Measurements from ENCODE around the gene CLDN9. TPM values are rescaled to one million over a fixed set of nuclear protein-coding genes. Genes with fewer than 3 reads are reported as not detected.

CLDN9 gene, protein sequence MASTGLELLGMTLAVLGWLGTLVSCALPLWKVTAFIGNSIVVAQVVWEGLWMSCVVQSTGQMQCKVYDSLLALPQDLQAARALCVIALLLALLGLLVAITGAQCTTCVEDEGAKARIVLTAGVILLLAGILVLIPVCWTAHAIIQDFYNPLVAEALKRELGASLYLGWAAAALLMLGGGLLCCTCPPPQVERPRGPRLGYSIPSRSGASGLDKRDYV
- not detected for total RNA-seq
- polyA plus RNA-seq (2013, experiment 1 of 2), result 0.05 TPM
- polyA plus RNA-seq (2013, experiment 2 of 2), result 0.10 TPM
- total RNA-seq, result 0 to 0.34 (median 0) reads per million in 172 experiments

DNA sequence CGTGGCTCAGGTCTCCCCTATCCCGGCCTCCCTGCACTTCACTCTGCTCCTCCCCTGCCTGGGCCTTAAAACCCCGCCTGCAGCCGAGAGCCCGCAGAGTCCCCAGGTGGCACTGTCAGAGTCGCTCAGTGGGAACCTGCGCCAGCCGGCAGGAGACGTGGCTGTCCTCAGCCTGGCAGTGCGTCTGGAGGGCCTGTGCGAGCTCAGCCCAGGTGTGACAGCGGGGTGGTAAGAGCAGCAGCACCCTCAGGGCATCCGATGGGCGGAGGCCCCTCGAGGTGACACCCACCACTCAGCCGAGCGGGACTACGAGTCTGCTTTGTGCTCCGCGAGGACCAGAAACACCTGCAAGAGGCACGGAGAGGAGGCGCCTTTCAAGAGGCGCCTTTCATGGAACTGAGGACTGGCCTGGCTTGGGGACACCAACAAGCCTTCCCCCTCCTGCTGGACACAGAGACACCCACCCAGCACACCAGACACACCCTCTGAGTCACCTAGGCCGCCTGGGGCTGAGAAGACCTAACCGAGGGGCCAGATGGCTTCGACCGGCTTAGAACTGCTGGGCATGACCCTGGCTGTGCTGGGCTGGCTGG is at the start of gene CLDN9:
CLDN9 (plus strand) TSS at position 96 of the 593 bp plus-strand sequence; CDS start at position 536, 440 bp downstream.
- TF ChIP-seq, protein P1, sequence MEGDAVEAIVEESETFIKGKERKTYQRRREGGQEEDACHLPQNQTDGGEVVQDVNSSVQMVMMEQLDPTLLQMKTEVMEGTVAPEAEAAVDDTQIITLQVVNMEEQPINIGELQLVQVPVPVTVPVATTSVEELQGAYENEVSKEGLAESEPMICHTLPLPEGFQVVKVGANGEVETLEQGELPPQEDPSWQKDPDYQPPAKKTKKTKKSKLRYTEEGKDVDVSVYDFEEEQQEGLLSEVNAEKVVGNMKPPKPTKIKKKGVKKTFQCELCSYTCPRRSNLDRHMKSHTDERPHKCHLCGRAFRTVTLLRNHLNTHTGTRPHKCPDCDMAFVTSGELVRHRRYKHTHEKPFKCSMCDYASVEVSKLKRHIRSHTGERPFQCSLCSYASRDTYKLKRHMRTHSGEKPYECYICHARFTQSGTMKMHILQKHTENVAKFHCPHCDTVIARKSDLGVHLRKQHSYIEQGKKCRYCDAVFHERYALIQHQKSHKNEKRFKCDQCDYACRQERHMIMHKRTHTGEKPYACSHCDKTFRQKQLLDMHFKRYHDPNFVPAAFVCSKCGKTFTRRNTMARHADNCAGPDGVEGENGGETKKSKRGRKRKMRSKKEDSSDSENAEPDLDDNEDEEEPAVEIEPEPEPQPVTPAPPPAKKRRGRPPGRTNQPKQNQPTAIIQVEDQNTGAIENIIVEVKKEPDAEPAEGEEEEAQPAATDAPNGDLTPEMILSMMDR (IDR thresholded peaks at IDR 0.05), result no peak
- Histone ChIP-seq H3K9me3 (ENCODE audit: control insufficient read depth in 1 of 2, insufficient read depth in 1 of 2, low read length in 2 of 2) (peaks cover 0 to 10% of the 10 kb centered on the region in 2 experiments), H3K36me3 (ENCODE audit: insufficient read depth, low read length) (no peaks in the 10 kb centered on the region), H3K27ac (ENCODE audit: low read depth in 1 of 2, low read length in 2 of 2) (no peak within 1 kb of the TSS), H3K4me3 (ENCODE audit: low read length) (no peak within 1 kb of the TSS), H3K27me3 (ENCODE audit: control insufficient read depth in 1 of 2, insufficient read depth in 2 of 2, low read length in 2 of 2) (peaks cover 10 to 11% of the 10 kb centered on the region in 2 experiments), H3K4me1 (ENCODE audit: insufficient read depth, low read length) (peaks cover 35% of the 10 kb centered on the region)
- ATAC-seq (ENCODE audit: poor library complexity) (peak; percentile 68), DNase-seq (peak in 2 of 14 experiments; percentile 15 to 25)
- ChIA-PET CTCF (no interaction called here), POLR2A (no interaction called here)
- no peaks in the 10 kb centered on the region for H3K9me3 Mint-ChIP-seq
- peaks cover 22% of the 10 kb centered on the region for H3K27me3 Mint-ChIP-seq
- H3K4me1 Mint-ChIP-seq (ENCODE audit: low read depth), result peaks cover 10% of the 10 kb centered on the region
- intact Hi-C loops (cut with DNase I, micrococcal nuclease), result no loop called here
- H3K4me3 Mint-ChIP-seq, result no peak within 1 kb of the TSS
- H3K27ac Mint-ChIP-seq, result no peak within 1 kb of the TSS
- no peaks in the 10 kb centered on the region for H3K36me3 Mint-ChIP-seq (ENCODE audit: low read depth)

GRCh38 chr16:2963074-2963722 is 49.5 kb upstream of the CLDN9 start:
- Mint-ChIP-seq H3K4me3 (peak overlapping the region; percentile 70), H3K9me3 (no peaks in the 10 kb centered on the region), H3K36me3 (ENCODE audit: low read depth) (no peaks in the 10 kb centered on the region), H3K4me1 (ENCODE audit: low read depth) (peaks cover 20% of the 10 kb centered on the region), H3K27me3 (peaks cover 34% of the 10 kb centered on the region), H3K27ac (no peak overlapping the region)
- intact Hi-C loops (cut with DNase I, micrococcal nuclease), result no loop called here
- ATAC-seq (ENCODE audit: poor library complexity) (no peak), DNase-seq (peak in 3 of 14 experiments; percentile 36 to 81 (median 76))
- peak overlapping the region; percentile 38 for H3K4me3 ChIP-seq (ENCODE audit: low read length)
- H3K4me1 ChIP-seq (ENCODE audit: insufficient read depth, low read length), result peaks cover 67% of the 10 kb centered on the region
- no peaks in the 10 kb centered on the region for H3K36me3 ChIP-seq (ENCODE audit: insufficient read depth, low read length)
- no peak overlapping the region for H3K27ac ChIP-seq (ENCODE audit: low read depth in 1 of 2, low read length in 2 of 2)
- H3K9me3 ChIP-seq (ENCODE audit: control insufficient read depth in 1 of 2, insufficient read depth in 1 of 2, low read length in 2 of 2), result peaks cover 0 to 27% of the 10 kb centered on the region in 2 experiments
- POLR2A ChIA-PET, result interaction anchor here (0.7 to 2.1 kb wide), 3 partner anchors 17 to 80 kb away, joined by 3 to 9 read pairs (median 3); partner anchors contain the start of genes FLYWCH2 and PKMYT1
- peaks cover 50 to 60% of the 10 kb centered on the region in 2 experiments for H3K27me3 ChIP-seq (ENCODE audit: control insufficient read depth in 1 of 2, insufficient read depth in 2 of 2, low read length in 2 of 2)
- CTCF ChIA-PET, result interaction anchor here (1.3 kb wide), 1 partner anchor 41 kb away, joined by 5 read pairs; no protein-coding TSS in a partner anchor
- TF ChIP-seq, protein P1 (IDR thresholded peaks at IDR 0.05), result no peak

GRCh38 chr16:2963723-2964474 is 48.8 kb upstream of the CLDN9 start, which contains the start of gene KREMEN2:
Gene KREMEN2 (plus strand): TSS chr16:2964275. CDS start chr16:2964521, 246 bp downstream.
- Mint-ChIP-seq H3K9me3 (no peaks in the 10 kb centered on the region), H3K27ac (no peak within 1 kb of the TSS), H3K4me1 (ENCODE audit: low read depth) (peaks cover 27% of the 10 kb centered on the region), H3K4me3 (peak within 1 kb of the TSS; percentile 90), H3K27me3 (peaks cover 41% of the 10 kb centered on the region), H3K36me3 (ENCODE audit: low read depth) (no peaks in the 10 kb centered on the region)
- CTCF ChIA-PET, result interaction anchor here (1.3 kb wide), 1 partner anchor 40 kb away, joined by 5 read pairs; no protein-coding TSS in a partner anchor
- TF ChIP-seq, protein P1 (IDR thresholded peaks at IDR 0.05), result no peak
- Histone ChIP-seq H3K27ac (ENCODE audit: low read depth in 1 of 2, low read length in 2 of 2) (no peak within 1 kb of the TSS), H3K36me3 (ENCODE audit: insufficient read depth, low read length) (no peaks in the 10 kb centered on the region), H3K9me3 (ENCODE audit: control insufficient read depth in 1 of 2, insufficient read depth in 1 of 2, low read length in 2 of 2) (peaks cover 0 to 33% of the 10 kb centered on the region in 2 experiments), H3K4me1 (ENCODE audit: insufficient read depth, low read length) (peaks cover 74% of the 10 kb centered on the region), H3K4me3 (ENCODE audit: low read length) (peak within 1 kb of the TSS; percentile 38), H3K27me3 (ENCODE audit: control insufficient read depth in 1 of 2, insufficient read depth in 2 of 2, low read length in 2 of 2) (peaks cover 57 to 67% of the 10 kb centered on the region in 2 experiments)
- DNase-seq (peak in 4 of 14 experiments; percentile 33 to 65 (median 51)), ATAC-seq (ENCODE audit: poor library complexity) (peak; percentile 37)
- intact Hi-C loops (cut with DNase I, micrococcal nuclease), result no loop called here
- POLR2A ChIA-PET, result interaction anchor here (0.7 to 2.1 kb wide), 2 partner anchors 16 to 40 kb away, joined by 3 to 9 read pairs; partner anchors contain the start of gene PKMYT1

All from CD4-positive, alpha-beta T cell (primary cell).